ENCODE measurements around the gene PPP1R8.

GRCh38 chr1:27833470-27833869 is 2.9 kb downstream of the PPP1R8 start:
- TF ChIP-seq POLR2A (IDR thresholded peaks at IDR 0.05; ENCODE audit: borderline replicate concordance, extremely low read depth, insufficient read depth, insufficient read length) (no peak), SIN3A (IDR thresholded peaks at IDR 0.05; ENCODE audit: low read depth) (no peak), CTCF (IDR thresholded peaks at IDR 0.05 in 2 of 3, conservative IDR thresholded peaks at IDR 0.05 in 1 of 3; ENCODE audit: borderline replicate concordance in 1 of 3, insufficient read depth in 1 of 3, low read depth in 2 of 3, low read length in 2 of 3) (no peak), EZH2phosphoT487 (IDR thresholded peaks at IDR 0.05; ENCODE audit: borderline replicate concordance) (no peak), FOSL1 (IDR thresholded peaks at IDR 0.05; ENCODE audit: low read depth) (no peak), ZBTB33 (IDR thresholded peaks at IDR 0.05; ENCODE audit: extremely low read depth, insufficient replicate concordance, low read length) (no peak), EZH2 (IDR thresholded peaks at IDR 0.05) (no peak), REST (IDR thresholded peaks at IDR 0.05; ENCODE audit: low read depth) (no peak), MAX (IDR thresholded peaks at IDR 0.05) (no peak), CEBPB (IDR thresholded peaks at IDR 0.05; ENCODE audit: low read depth) (no peak)
